HepG2 (cell line): ENCODE measurements around the gene TMEM127. TPM values are rescaled to one million over a fixed set of nuclear protein-coding genes. Genes with fewer than 3 reads are reported as not detected.

Experiments
- CCAR2 ChIP-seq: fragments of 200-400 bp; formaldehyde crosslinking; optimal IDR thresholded peaks from 2 replicates; pipeline ENCODE3; 2018; ENCODE audit warnings: low read depth, mild to moderate bottlenecking, low read length, moderate library complexity
- CSRNP1 ChIP-seq: sonication (generic); formaldehyde crosslinking; IDR thresholded peaks from 2 replicates; pipeline ENCODE4 v1.8.1; 2023; ENCODE audit warnings: mild to moderate bottlenecking, missing genetic modification reagents
- EEA1 ChIP-seq: sonication (generic); formaldehyde crosslinking; IDR thresholded peaks from 2 replicates; pipeline ENCODE4 v1.5.1; 2020; ENCODE audit warnings: mild to moderate bottlenecking, missing genetic modification reagents, borderline replicate concordance
- MBNL3 ChIP-seq: fragments of 250-450 bp; sonication (Bioruptor Pico); conservative IDR thresholded peaks from 2 replicates; pipeline ENCODE4 v1.8.0; 2022; ENCODE audit warnings: mild to moderate bottlenecking, inconsistent platforms
- MIER3 ChIP-seq: IDR thresholded peaks from 2 replicates; pipeline ENCODE4 v1.6.1; 2016; ENCODE audit warnings: missing compliant biosample characterization, borderline replicate concordance
- MIXL1 ChIP-seq: IDR thresholded peaks from 2 replicates; pipeline ENCODE4 v1.6.1; 2016
- SALL2 ChIP-seq: sonication (generic); formaldehyde crosslinking; IDR thresholded peaks from 2 replicates; pipeline ENCODE4 v1.8.1; 2023; ENCODE audit warnings: mild to moderate bottlenecking, missing genetic modification reagents, inconsistent platforms
- SOX6 ChIP-seq, 2 experiments: fragments of 450-650 bp in 1 of 2; sonication (generic) in 1 of 2; formaldehyde crosslinking in 1 of 2; IDR thresholded peaks; 2 replicates each; pipeline versions ENCODE4 v1.4.0 to v1.6.1; 2017 to 2020; ENCODE audit warnings: antibody characterized with exemption in 1 of 2, mild to moderate bottlenecking in 1 of 2, missing genetic modification reagents in 1 of 2
- ZKSCAN5 ChIP-seq: sonication (generic); formaldehyde crosslinking; IDR thresholded peaks from 2 replicates; pipeline ENCODE4 v1.5.1; 2020; ENCODE audit warnings: mild to moderate bottlenecking, missing genetic modification reagents
- ZNF280B ChIP-seq: sonication (generic); formaldehyde crosslinking; IDR thresholded peaks from 2 replicates; pipeline ENCODE4 v1.5.0; 2020; ENCODE audit warnings: missing genetic modification reagents, mild to moderate bottlenecking, borderline replicate concordance
- ZNF530 ChIP-seq: sonication (generic); formaldehyde crosslinking; IDR thresholded peaks from 2 replicates; pipeline ENCODE4 v1.5.0; 2020; ENCODE audit warnings: low read depth, mild to moderate bottlenecking, missing genetic modification reagents
- ZNF646 ChIP-seq: sonication (generic); formaldehyde crosslinking; IDR thresholded peaks from 2 replicates; pipeline ENCODE4 v1.9.0; 2021; ENCODE audit warnings: mild to moderate bottlenecking, missing genetic modification reagents
- ZNF713 ChIP-seq: sonication (generic); formaldehyde crosslinking; IDR thresholded peaks from 2 replicates; pipeline ENCODE4 v1.4.0; 2020; ENCODE audit warnings: mild to moderate bottlenecking, missing genetic modification reagents
- ZSCAN5A ChIP-seq: sonication (generic); formaldehyde crosslinking; IDR thresholded peaks from 2 replicates; pipeline ENCODE4 v1.8.0; 2022; ENCODE audit warnings: mild to moderate bottlenecking, missing genetic modification reagents, borderline replicate concordance
- polyA plus RNA-seq, 8 experiments: library from polyadenylated mRNA; depleted of rRNA in 3 of 8; stranded (reverse) in 7 of 8; unstranded in 1 of 8; fragments of >200 nt; fragmentation: Illumina TruSeq in 4 of 8; extraction: Trizol in 4 of 8; gene quantifications; 2 replicates each; pipeline versions ENCODE4 v1.2.1 to v1.2.3, GENCODE V29; 2011 to 2016; ENCODE audit warnings: low read depth in 4 of 8, missing spikeins in 1 of 8, mixed read lengths in 1 of 8; ENCODE audit not compliant: insufficient read depth in 1 of 8
- total RNA-seq, 5 experiments: library from RNA; depleted of rRNA; stranded (reverse); fragments of >200 nt; fragmentation: Illumina TruSeq; extraction: Trizol; gene quantifications; 2 replicates each; pipeline ENCODE4 v1.2.3, GENCODE V29; 2016; ENCODE audit warnings: low read depth in 1 of 5
- TF ChIP-seq, protein P1 (sequence below): sonication (generic); formaldehyde crosslinking; IDR thresholded peaks from 2 replicates; pipeline ENCODE4 v1.8.0; 2022; ENCODE audit warnings: mild to moderate bottlenecking, missing genetic modification reagents, moderate library complexity

TMEM127 gene
- total and polyA plus RNA-seq, 2 of the 13 experiments (the other 11 are each of a cell fraction or from before 2014, with no cell fraction given), result 21.5 to 33.9 TPM

- no peak for TF ChIP-seq ZNF646 (CRISPR knock-in tag)
- no peak for TF ChIP-seq ZNF280B (CRISPR knock-in tag)
- no peak for TF ChIP-seq ZSCAN5A (CRISPR knock-in tag)
- TF ChIP-seq ZNF713 (CRISPR knock-in tag), result no peak; the same call in 1 of the 2 replicates
- TF ChIP-seq ZKSCAN5 (CRISPR knock-in tag), result 0 out of 2 replicates have a peak, but pooled peaks have one; percentile 10
- TF ChIP-seq MBNL3 (CRISPR knock-in tag), result no peak
- TF ChIP-seq SOX6 (IDR thresholded peaks at IDR 0.05), result no peak
- TF ChIP-seq SOX6 (CRISPR knock-in tag; IDR thresholded peaks at IDR 0.05), result peak; percentile 82
- no peak for TF ChIP-seq CCAR2
- TF ChIP-seq MIXL1, result peak; percentile 79
- TF ChIP-seq, protein P1, sequence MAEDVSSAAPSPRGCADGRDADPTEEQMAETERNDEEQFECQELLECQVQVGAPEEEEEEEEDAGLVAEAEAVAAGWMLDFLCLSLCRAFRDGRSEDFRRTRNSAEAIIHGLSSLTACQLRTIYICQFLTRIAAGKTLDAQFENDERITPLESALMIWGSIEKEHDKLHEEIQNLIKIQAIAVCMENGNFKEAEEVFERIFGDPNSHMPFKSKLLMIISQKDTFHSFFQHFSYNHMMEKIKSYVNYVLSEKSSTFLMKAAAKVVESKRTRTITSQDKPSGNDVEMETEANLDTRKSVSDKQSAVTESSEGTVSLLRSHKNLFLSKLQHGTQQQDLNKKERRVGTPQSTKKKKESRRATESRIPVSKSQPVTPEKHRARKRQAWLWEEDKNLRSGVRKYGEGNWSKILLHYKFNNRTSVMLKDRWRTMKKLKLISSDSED (CRISPR knock-in tag), result no peak
- TF ChIP-seq MIER3, result peak; percentile 97
- TF ChIP-seq EEA1, result no peak
- peak; percentile 12 for TF ChIP-seq CSRNP1
- TF ChIP-seq ZNF530 (CRISPR knock-in tag), result no peak
- no peak for TF ChIP-seq SALL2
Observed at GRCh38 chr2:96260387-96261260, 5.2 kb downstream of the TMEM127 start (continued).
